D721Med (cell line): ENCODE results near the gene KCNH1.
A peak's percentile ranks its signal among the peaks of the same experiment; 100 is the strongest.

Source experiments
- DNase-seq: peaks from one replicate; pipeline ENCODE4 v3.0.0; 2011; ENCODE audit warnings: low spot score; ENCODE audit not compliant: insufficient read length
- FAIRE-seq: peaks from 2 replicates; lab custom pipeline; 2011; peaks lifted over from hg19 to GRCh38; lab: Jason Lieb, UNC
- CTCF ChIP-seq: IDR thresholded peaks from 2 replicates; pipeline ENCODE4 v1.5.1; 2012; ENCODE audit warnings: mild to moderate bottlenecking, control low read depth; ENCODE audit not compliant: insufficient read depth; ENCODE audit errors: missing control alignments

Gene KCNH1

DNA sequence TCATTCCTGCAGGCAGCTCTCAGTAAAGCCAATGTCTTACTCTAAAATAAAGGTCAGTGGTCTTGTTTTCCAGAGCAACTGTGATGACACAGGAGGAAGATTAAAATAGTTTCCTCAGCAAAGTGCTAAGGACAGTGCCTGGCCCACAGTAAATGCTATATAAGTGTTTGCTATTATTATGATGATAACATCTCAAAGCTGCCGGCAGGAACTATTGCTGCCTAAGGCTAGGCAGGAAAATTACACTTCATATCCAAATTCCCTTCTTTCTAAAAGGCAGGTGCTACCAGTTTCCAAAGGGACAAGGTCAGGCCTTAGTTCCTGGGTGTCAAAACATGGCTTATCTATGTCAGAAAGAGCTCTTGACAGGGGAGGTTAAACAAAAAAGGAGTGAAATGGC lies 403.9 kb downstream of the KCNH1 start:
- FAIRE-seq = no peak

GRCh38 chr1:210728437-210729149 lies 405.4 kb downstream of the KCNH1 start:
- DNase-seq (no peak), FAIRE-seq (peak; percentile 69)
- no peak for TF ChIP-seq CTCF

More for the DNA sequence above, 403.9 kb downstream of the KCNH1 start:
- DNase-seq = no peak
- TF ChIP-seq CTCF = no peak

GRCh38 chr1:210727709-210728108 lies 406.2 kb downstream of the KCNH1 start:
- FAIRE-seq (peak; percentile 99), DNase-seq (no peak)

DNA sequence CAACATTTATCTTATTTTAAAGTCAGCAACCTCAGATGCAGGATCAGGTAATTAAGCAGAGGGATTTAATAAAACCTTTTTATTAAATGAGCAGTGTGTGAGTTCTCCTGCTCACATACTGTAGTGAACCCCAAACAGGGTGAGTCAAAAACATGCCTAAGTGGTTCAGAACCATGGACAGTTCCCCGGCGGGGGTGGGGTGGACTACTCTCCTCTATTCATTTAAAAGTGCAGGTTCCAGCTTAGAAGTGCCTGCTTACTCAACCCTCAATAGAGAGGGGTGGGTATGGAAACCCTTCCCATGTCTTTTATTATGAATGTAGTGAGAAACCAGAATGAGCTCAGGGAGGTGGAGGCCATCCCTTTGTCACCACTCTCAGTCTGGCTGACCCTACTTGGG lies 407.3 kb downstream of the KCNH1 start:
- FAIRE-seq (no peak), DNase-seq (no peak)
- TF ChIP-seq CTCF = no peak

More at GRCh38 chr1:210727709-210728108, 406.2 kb downstream of the KCNH1 start:
- TF ChIP-seq CTCF = no peak

- FAIRE-seq (peak; percentile 29), DNase-seq (no peak)
- no peak for TF ChIP-seq CTCF
Measured at GRCh38 chr1:210724768-210725167, 409.2 kb downstream of the KCNH1 start.

GRCh38 chr1:210723646-210724045 lies 410.3 kb downstream of the KCNH1 start:
- FAIRE-seq (no peak), DNase-seq (no peak)
- TF ChIP-seq CTCF = no peak

DNA sequence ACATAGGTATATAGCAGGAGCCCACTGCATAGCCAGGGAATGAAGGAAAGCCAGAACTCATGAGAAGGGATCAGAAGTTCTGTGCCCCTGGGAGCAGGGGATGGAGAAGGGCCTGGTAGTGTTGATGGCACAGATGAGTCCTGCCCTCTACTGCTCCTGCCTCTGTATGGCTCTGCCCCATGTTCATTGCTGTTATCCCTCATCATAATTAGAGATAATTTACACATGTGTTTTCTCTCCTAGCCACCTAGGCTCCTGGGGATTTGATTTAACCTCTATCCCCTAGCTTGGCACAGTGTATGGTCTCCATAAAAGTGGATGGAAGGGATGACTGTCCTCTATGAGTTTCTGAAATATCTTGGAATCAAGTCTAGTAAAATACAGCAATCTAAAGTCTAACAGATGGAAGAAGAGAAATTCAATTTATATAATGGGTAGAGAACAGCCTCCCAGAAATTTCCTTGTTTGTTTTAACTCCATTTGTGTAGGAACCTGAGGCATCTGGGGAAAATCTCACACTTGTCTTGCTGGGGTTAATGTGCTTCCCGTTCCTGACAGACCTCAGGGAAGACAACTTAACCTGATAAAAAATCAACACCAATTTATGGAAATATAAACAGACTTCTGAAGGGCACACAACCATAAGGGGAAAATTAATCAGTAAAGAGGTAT lies 411.4 kb downstream of the KCNH1 start:
- no peak for TF ChIP-seq CTCF

More for the DNA sequence above, 411.4 kb downstream of the KCNH1 start:
- FAIRE-seq (peak; percentile 61), DNase-seq (no peak)
